Mucosa of rectum (tissue), 2 donors: Measurements from ENCODE around the gene RTP2.

Source experiments
- H3K27ac ChIP-seq, 2 donors: one replicate each; pipeline ENCODE4 v1.7.0; 2013; ENCODE audit warnings: inconsistent platforms in 2 of 2, low read depth in 2 of 2, low read length in 2 of 2
- H3K27me3 ChIP-seq, 2 donors: one replicate each; pipeline ENCODE4 v1.7.0; 2013; ENCODE audit warnings: low read length in 2 of 2; ENCODE audit not compliant: control insufficient read depth in 2 of 2, insufficient read depth in 2 of 2
- H3K36me3 ChIP-seq, 2 donors: one replicate each; pipeline ENCODE4 v1.7.0; 2013; ENCODE audit warnings: low read length in 2 of 2; ENCODE audit not compliant: control insufficient read depth in 2 of 2, insufficient read depth in 2 of 2
- H3K4me1 ChIP-seq, 2 donors: one replicate each; pipeline ENCODE4 v1.7.0; 2013; ENCODE audit warnings: low read length in 2 of 2, mild to moderate bottlenecking in 1 of 2; ENCODE audit not compliant: control insufficient read depth in 2 of 2, insufficient read depth in 2 of 2
- H3K4me3 ChIP-seq, 2 donors: one replicate each; pipeline ENCODE4 v1.7.0; 2013; ENCODE audit warnings: low read length in 2 of 2
- H3K9ac ChIP-seq, 2 donors: one replicate each; pipeline ENCODE4 v1.7.0; 2013; ENCODE audit warnings: low read length in 2 of 2, low read depth in 1 of 2, mild to moderate bottlenecking in 1 of 2
- H3K9me3 ChIP-seq, 2 donors: one replicate each; pipeline ENCODE4 v1.7.0; 2013; ENCODE audit warnings: low read length in 2 of 2; ENCODE audit not compliant: control insufficient read depth in 2 of 2
- donor health status: healthy.
- donor health status: Normal muscosa, but diverticular disease.

Gene RTP2

GRCh38 chr3:187744169-187745151 lies 42.1 kb upstream of the RTP2 start:
- Histone ChIP-seq H3K27me3 (no peaks in the 10 kb centered on the region), H3K36me3 (no peaks in the 10 kb centered on the region), H3K9me3 (no peaks in the 10 kb centered on the region), H3K9ac (peak overlapping the region; percentile 90 to 98), H3K4me3 (peak overlapping the region; percentile 83), H3K27ac (peak overlapping the region; percentile 96 to 98), H3K4me1 (peaks cover 35 to 36% of the 10 kb centered on the region in 2 donors)

- H3K36me3 ChIP-seq, result no peaks in the 10 kb centered on the region
- H3K27ac ChIP-seq, result peak overlapping the region; percentile 96 to 98
- no peaks in the 10 kb centered on the region for H3K9me3 ChIP-seq
- peak overlapping the region; percentile 90 to 98 for H3K9ac ChIP-seq
- H3K4me3 ChIP-seq, result peak overlapping the region; percentile 83
- no peaks in the 10 kb centered on the region for H3K27me3 ChIP-seq
- H3K4me1 ChIP-seq, result peaks cover 33 to 35% of the 10 kb centered on the region in 2 donors
Observed at GRCh38 chr3:187743195-187744141, 41.1 kb upstream of the RTP2 start.

DNA sequence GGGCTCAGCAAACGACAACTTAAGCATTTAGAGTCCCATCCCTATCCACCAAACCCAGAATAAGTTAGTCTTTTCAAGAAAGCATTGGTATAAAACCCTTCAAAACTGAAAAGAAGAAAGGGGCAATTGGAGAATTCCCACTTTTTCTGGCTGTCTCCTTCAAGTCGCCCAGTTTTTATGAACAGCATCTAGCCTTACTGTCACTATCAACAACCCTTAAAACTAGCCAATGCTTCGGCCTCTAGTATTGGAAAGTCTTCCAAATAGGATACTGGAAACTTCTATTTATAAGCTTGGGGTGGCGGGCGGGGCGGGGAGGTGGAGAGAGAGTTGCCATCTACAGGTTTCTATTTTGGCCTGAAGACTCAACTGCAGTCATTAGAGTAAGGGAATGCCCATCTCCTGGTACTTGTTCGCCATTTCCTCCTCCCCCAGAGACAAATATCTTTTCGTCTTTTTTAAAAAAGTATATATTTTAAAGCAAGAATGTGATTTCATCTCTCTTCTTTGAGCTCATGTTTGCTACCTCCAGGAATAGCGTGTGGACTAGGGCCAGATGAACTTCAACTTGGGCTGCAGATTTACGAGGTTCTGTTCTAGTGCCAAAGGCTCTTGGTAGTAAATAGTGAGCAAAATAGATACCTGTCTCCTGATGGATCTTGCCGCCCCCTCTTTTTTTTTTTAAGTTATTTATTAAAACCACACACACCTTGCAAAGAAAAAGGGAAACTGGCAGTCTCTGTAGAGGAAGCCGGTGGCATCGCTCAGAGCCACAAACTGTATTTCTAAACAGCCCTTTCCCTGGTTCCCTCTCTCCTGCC lies 40.2 kb upstream of the RTP2 start:
- H3K27ac ChIP-seq, result peak overlapping the region; percentile 45 to 98
- H3K36me3 ChIP-seq, result no peaks in the 10 kb centered on the region
- peaks cover 33 to 35% of the 10 kb centered on the region in 2 donors for H3K4me1 ChIP-seq
- no peaks in the 10 kb centered on the region for H3K9me3 ChIP-seq
- no peaks in the 10 kb centered on the region for H3K27me3 ChIP-seq
- peak overlapping the region; percentile 47 to 89 for H3K9ac ChIP-seq
- H3K4me3 ChIP-seq, result peak overlapping the region; percentile 44 to 82

- Histone ChIP-seq H3K27ac (peak overlapping the region; percentile 80 to 98), H3K4me1 (peaks cover 37 to 43% of the 10 kb centered on the region in 2 donors), H3K27me3 (no peaks in the 10 kb centered on the region), H3K4me3 (peak overlapping the region; percentile 80 to 82), H3K9ac (peak overlapping the region; percentile 69 to 89), H3K9me3 (no peaks in the 10 kb centered on the region), H3K36me3 (no peaks in the 10 kb centered on the region)
Observed at GRCh38 chr3:187741403-187742350, 39.3 kb upstream of the RTP2 start.

DNA sequence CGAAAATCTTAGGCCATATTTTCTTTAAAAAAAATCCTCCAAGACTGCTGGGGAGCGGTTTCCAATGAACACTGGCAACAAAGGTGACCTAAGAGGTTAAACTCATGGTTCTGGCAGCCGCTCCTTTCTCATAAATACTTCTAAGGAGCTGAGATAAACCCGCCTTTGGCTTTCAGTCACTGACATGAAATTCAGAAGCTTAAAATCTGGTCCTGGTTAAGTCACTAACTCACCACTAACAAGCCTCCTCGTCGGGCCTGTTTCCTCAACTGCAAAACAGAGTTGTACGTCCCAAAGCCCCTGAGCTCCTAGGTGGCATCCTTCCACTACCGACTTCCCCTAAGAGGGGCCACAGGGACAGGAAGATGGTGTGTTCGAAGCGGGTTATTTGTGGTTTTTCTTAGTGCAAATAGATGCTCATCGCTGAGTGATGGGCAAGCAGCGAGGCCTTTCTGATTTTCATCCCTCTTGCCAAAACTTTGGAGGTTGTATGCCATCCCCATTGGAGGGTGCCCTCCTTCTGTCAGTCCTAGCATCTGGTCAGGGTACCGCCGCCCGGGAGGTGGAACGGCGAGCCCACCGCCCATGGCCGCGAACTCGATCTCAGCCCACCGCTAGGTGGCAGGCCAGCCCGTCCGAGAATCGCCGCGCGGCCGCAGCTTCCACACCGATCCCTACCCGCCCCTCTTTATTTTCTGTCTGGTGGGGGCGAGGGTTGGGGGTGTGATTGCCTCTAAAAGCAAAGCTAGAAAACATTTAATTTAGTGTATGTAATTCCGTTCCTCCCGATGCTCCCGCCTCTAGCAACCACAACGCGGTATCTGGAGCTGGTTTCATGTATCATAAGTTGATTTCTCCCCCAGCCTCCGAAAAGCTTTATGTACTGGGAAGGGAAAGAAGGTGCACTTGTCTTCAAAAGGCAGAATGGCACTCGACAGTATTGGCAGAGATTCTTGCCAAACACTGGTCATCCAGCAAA lies 38.4 kb upstream of the RTP2 start:
- Histone ChIP-seq H3K36me3 (no peaks in the 10 kb centered on the region), H3K4me3 (peak overlapping the region; percentile 80 to 82), H3K9ac (peak overlapping the region; percentile 85 to 89), H3K27ac (peak overlapping the region; percentile 80 to 91), H3K4me1 (peaks cover 31 to 39% of the 10 kb centered on the region in 2 donors), H3K27me3 (no peaks in the 10 kb centered on the region), H3K9me3 (no peaks in the 10 kb centered on the region)

DNA sequence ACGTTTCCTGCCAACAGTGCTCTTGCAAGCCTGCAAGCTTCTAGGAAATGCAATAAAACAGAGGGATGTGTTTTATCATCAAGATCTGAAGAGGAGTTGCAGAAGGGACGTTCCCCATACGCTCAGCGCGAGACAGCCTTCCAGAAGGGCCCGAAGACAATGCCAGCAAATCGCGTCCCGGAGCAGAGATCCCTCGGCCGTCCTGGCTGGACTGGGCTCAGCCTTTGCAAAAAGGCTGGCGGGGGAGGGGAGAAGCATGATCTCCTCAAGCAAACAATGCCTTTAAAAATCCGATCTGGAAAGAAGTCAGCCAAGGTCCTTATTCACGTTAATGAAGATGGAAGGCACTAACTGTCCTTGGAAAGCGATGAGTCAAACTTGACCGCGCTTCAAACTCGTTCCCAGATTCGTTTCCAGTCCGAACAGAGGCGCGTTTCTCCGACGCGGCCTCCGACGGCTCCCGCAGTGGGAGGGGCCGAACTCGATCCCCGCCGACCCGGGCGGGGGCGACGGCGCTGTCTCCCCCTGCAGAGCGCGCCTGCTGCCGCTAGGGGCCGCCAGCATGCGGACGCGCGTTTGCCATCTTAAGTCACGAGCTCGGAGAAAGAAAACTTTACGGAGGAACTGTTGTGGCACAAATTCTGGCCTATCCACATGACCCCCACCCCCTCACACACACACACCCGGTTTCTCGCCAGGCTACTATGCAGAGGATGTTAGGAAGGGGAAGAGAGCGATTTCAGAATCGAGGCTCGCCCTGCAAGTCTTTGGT lies 37.4 kb upstream of the RTP2 start:
- H3K27ac ChIP-seq, result peak overlapping the region; percentile 80 to 91
- H3K9me3 ChIP-seq, result no peaks in the 10 kb centered on the region
- peak overlapping the region; percentile 85 to 89 for H3K9ac ChIP-seq
- H3K36me3 ChIP-seq, result no peaks in the 10 kb centered on the region
- peaks cover 31 to 38% of the 10 kb centered on the region in 2 donors for H3K4me1 ChIP-seq
- H3K27me3 ChIP-seq, result no peaks in the 10 kb centered on the region
- H3K4me3 ChIP-seq, result peak overlapping the region; percentile 80 to 82

- no peaks in the 10 kb centered on the region for H3K9me3 ChIP-seq
- H3K4me1 ChIP-seq, result peaks cover 31 to 38% of the 10 kb centered on the region in 2 donors
- H3K27me3 ChIP-seq, result no peaks in the 10 kb centered on the region
- H3K9ac ChIP-seq, result peak overlapping the region; percentile 85 to 89
- no peaks in the 10 kb centered on the region for H3K36me3 ChIP-seq
- H3K27ac ChIP-seq, result peak overlapping the region; percentile 80 to 91
- H3K4me3 ChIP-seq, result peak overlapping the region; percentile 80 to 82
Observed at GRCh38 chr3:187739094-187739560, 36.8 kb upstream of the RTP2 start.
